ENCODE data around the gene CUL9.

DNA sequence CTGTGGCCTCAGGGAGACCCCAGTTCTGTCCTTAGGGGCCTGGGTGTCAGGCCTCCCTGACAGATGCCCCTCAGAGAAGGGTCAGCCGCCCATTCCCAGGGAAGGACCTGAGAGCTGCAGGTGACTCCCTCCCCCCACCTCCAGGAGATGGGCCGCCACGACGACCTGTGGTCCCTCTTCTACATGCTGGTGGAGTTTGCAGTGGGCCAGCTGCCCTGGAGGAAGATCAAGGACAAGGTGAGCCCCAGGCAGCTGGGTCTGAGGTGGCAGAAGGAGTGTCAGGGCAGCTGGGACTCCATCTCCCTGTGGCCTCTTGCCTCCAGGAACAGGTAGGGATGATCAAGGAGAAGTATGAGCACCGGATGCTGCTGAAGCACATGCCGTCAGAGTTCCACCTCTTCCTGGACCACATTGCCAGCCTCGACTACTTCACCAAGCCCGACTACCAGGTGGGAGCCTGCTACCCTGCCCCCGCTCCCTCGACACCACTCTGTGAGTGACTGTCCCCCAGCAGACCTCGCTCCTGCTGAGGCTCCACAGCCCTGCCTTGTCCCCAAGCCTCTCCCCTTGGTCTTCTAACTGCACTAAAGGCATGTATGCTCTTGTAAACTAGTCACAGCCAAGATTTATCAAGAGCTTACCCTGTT is 73.5 kb downstream of the CUL9 start:
- no peak for TF ChIP-seq EZH2 (IDR thresholded peaks at IDR 0.05; ENCODE audit: low read length)
- TF ChIP-seq, protein P1, sequence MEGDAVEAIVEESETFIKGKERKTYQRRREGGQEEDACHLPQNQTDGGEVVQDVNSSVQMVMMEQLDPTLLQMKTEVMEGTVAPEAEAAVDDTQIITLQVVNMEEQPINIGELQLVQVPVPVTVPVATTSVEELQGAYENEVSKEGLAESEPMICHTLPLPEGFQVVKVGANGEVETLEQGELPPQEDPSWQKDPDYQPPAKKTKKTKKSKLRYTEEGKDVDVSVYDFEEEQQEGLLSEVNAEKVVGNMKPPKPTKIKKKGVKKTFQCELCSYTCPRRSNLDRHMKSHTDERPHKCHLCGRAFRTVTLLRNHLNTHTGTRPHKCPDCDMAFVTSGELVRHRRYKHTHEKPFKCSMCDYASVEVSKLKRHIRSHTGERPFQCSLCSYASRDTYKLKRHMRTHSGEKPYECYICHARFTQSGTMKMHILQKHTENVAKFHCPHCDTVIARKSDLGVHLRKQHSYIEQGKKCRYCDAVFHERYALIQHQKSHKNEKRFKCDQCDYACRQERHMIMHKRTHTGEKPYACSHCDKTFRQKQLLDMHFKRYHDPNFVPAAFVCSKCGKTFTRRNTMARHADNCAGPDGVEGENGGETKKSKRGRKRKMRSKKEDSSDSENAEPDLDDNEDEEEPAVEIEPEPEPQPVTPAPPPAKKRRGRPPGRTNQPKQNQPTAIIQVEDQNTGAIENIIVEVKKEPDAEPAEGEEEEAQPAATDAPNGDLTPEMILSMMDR (optimal IDR thresholded peaks at IDR 0.05 in 1 of 3, IDR thresholded peaks at IDR 0.05 in 1 of 3, conservative IDR thresholded peaks at IDR 0.05 in 1 of 3; ENCODE audit: extremely low read depth in 1 of 3, insufficient read depth in 2 of 3, low read length in 3 of 3): no peak
